Stimulated activated CD4-positive, alpha-beta T cell treated with anti-CD3 and anti-CD28 coated beads, Interleukin-1b, Interleukin-23, amount 100 ng/mL, for 48 hours (primary cell): Measurements from ENCODE around the gene FAM3C.
A peak's percentile ranks its signal among the peaks of the same experiment; 100 is the strongest.
"Not testable (repeated sequence)": the region's sequence is repeated elsewhere in the genome, so short reads cannot be mapped to it uniquely, and the experiment has no call there.

ENCODE experiments used
- DNase-seq: peaks from one replicate; pipeline ENCODE4 v3.0.0-alpha.2; 2020

FAM3C gene

DNA sequence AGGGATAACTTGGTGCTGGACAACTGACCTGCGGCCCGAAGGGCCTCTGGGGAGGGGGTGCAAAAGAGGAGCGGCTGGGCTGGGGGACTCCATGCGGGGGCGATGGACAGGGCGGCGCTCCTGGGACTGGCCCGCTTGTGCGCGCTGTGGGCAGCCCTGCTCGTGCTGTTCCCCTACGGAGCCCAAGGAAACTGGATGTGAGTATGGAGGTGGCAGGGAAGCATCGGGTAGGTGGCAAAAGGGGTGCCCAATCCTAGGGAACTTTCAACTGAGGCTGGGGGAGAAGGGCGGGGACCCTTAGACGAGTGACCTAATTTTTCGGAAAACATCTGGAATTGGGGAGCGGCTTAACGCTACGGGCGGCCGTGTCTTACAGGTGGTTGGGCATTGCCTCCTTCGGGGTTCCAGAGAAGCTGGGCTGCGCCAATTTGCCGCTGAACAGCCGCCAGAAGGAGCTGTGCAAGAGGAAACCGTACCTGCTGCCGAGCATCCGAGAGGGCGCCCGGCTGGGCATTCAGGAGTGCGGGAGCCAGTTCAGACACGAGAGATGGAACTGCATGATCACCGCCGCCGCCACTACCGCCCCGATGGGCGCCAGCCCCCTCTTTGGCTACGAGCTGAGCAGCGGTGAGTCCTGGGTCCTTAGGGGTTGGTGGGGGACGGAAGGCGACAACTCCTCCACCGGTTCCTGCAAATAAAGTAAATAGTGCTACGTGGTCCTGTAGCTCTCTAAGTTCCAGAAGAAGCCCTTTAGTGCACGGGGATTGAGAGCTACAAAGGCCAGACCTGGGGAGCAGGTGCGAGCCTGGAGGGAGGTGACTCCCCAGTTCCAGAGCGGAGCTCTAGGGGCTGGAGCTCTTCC, 66.7 kb downstream of the FAM3C start:
- peak; percentile 24 for DNase-seq

DNA sequence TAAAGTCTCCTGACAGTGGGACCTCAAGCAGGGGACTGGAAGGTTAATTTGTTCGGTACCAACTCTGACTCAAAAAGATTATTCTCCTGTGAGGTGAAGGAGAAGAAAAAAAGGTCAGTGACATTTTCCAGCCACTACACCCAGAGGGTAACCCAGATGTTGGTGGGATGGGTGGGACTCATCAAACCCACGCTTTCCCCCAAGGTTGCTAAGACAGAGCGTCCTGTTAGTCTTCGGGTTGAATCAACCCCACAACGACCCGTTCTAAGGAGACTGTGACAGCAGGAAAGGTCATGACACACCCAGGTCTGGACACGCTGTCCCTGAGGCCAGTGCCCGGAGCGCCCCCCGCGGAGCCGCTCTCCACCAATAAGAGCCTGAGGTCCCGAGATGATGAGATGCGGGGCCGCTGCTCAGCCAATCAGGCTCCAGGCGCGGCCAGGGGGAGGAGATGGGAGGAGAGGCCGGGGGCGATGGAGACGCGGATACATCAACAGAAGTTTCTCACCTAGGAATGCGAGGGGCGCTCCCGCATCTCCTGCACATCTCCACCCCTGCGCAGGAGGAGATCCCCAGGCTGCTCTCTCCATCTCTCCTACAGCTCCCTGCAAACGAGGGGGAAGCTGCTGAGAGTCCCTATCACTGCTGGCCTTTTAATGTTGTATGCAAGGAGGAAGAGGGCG, 67.5 kb downstream of the FAM3C start, which contains the start of gene WNT16:
TSS of gene WNT16 (plus strand) at position 493 of the 683 bp plus-strand sequence. CDS start 293 bp downstream, outside the sequence.
- DNase-seq = no peak

DNA sequence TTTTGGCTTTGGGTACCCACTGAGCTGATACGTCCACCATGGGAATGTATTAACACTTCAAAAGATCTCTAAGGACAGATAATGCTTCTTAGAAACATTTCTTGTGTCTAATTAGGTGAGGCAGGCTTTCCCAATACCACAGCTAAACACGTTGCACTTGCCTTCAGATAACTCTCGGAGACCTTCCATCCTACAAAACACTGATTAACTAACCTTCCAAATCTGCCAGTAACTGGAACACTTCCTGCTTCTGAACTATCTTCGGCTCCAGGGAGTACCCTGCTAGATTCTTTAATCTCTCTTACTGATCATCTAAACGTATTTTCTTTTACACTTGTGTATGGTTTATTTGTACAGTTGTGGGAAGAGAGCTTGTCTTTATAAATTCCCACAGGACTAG, 68.4 kb downstream of the FAM3C start:
- no peak for DNase-seq

DNA sequence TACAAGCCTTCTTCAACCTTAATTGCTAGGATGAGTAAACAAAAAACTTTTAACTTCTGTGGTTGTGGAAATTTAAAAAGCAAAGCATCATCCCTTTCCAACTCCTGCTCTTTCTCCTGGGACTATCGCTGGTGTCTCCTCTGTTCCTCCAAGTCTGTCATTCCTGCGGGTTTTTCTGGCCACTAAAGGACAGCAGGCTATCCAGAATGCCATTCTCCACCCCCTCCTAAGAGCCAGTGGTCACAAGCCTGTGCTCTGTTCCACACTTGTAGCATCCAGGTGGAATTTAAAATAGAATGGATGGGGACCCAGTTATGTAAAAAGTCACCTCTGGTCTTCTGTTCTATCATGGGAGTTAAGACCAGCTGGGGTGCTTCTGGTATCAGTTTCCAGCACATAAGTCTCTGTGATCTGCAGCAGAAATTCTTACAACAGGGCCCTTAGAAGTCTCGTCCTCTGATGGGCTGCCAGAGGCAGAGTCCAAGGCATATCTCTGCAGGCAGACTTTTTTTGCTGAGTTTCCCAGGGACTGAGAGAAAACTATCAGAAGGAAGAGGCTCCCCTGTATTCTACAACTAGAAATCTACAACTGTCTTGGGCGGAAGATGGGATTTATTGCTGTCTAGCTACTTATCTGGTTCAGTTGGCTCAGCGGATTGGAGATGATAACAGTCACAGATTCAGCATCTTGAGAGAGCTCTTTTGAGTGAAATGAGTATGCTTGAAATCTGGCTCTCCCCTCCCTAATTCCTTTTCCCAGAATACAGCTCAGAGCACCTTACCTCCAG, 72.4 kb downstream of the FAM3C start:
- no peak for DNase-seq

DNA sequence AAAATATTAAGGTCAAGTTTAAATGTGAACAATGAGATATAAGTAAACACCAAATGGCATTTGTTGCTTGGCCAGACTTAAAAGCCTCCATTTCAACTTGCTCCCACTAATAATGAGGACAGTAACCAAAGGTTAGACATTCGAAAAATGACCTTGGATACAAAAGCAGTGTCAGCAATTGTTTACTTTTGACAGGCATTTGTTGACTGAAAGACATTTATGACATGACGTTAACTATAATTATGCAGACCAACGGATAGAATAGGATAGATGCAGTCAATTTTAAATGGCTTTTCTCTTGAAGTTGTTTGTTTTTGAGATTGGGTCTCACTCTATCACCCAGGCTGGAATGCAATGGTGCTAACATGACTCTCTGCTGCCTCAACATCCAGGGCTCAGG, 73.6 kb downstream of the FAM3C start:
- no peak for DNase-seq

DNA sequence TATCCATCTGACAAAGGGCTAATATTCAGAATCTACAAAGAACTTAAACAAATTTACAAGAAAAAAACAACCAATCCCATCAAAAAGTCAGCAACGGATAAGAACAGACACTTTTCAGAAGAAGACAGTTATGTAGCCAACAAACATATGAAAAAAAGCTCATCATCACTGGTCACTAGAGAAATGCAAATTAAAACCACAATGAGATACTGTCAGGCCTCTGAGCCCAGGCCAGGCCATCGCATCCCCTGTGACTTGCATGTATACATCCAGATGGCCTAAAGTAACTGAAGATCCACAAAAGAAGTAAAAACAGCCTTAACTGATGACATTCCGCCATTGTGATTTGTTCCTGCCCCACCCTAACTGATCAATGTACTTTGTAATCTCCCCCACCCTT, 80.9 kb downstream of the FAM3C start:
- DNase-seq = not testable (repeated sequence)

DNA sequence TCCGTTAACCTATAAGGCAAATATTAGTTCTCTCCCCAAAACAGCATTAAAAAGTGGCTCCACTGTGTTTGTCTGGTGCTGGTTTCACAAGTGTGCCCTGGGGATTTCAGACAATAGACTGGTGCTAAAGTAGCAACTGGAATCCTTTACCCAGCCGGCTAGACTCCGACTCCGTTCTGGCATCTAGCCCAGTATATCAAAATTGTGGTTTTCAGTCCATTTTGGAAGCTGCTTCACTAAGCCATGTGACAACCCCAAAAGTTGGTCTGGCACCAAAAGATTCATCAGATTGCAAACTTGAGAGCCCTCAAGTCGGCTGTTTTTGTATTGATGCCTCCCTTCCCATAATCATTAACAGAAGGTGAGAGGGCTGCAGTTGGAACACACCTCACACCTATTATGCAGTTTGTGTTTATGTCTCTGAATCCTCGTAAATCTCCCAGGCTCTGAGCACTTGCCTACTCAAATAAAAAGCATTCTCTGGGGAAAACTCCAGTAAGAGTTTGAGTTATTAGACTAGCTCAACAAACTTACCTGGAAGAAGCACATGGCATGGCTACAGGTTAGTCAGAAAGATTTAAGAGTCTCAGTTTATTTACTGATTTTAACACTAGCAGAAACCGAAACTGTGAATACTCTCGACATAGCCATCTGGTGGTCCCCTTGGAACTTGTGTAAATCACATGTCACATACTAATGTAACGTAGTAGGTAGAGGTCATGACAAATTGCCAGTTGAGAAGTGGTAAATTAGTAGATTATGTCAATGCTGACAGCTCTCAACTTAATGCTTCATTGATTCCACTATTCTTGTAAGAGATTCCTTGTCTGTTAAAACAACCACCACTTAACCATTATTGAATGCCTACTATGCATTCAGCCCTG, 82.1 kb downstream of the FAM3C start:
- DNase-seq = no peak

DNA sequence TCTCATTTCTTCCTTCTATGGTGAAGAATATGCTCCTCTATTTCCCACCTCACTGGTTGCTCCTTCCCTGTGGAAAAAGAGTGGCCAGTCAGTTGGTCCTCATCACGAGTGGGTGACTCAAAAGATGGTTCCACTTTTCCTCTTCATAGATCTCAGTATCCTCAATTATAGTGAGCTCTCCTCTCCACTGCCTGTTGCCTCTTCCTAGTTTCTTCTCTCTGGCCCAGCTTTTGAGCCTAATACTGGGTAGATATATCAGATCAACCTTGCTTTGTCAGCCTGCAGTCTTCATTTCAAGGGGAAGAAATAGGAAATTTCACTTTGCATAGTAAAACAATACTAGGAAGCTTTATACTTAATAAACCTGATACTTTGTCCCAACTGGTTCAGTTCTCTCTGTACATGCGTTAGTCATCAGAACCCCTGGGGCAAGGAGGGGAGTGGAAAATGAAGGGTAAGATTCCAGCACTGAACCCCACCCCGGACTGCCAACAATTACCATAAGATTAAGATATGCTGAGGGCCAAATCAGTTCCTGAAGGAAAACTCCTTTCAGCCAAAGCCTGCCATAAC, 82.8 kb downstream of the FAM3C start:
- no peak for DNase-seq

DNA sequence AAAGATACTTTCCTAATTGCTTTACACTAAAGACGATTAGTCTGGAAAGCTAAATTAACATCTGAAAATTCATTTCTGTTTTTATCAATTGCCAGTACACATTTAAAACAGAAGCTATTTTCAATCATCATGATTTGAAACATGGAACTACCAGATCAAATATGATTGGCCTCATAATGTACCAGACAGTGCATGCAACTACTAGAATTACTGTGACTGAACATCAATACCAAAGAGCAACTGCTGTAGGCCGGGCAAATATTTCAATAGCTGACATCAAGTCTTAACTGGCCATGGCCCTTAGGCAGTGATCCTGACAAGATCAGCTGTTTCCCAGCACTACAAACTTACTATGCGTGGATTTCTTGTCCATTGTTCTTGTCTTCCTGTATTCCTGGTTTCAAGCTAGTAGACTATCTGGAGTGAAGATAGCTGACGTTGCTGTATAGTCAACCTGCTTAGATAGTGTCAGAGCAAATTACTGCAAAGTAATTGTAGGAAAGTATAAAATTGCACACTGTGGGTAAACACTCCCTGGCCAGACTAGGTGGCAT, 89.0 kb downstream of the FAM3C start:
- DNase-seq = no peak

DNA sequence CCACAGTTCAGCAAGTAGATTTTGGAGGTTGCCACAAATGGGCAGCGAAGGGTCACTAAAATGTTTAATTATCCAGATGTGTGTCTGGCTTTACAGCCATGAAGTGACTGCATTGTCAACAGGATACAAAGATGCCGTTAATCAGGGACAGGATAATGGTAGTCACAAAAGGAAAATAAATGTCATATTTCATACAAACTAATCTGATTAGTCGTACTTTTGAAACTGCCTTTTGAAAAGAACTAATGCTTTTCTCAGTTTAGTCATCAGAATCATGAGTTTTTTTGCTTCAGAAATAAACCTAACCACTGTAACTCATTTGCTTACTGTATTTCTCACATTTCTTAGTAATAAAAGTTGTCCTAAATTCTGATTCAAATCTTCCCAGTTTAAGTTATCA, 89.5 kb downstream of the FAM3C start:
- no peak for DNase-seq

DNA sequence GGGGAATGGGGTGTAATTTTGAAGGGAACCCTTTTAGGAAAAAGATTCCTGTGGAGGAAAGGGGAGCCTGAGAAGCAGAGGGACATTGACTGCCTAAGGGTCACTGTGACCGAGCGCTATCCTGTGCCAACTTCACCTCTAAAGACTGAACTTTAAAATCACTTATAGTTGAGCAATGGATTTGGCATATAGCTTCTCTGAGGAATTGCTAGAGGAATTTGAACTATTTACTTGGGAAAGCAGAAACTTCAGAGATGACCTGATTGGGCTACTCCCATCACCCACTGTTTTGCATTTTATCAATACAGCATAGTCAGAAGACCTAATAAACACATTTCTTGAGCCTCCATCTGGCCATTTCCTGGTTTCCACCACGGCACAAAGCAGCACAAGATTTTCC, 91.0 kb downstream of the FAM3C start:
- no peak for DNase-seq

DNA sequence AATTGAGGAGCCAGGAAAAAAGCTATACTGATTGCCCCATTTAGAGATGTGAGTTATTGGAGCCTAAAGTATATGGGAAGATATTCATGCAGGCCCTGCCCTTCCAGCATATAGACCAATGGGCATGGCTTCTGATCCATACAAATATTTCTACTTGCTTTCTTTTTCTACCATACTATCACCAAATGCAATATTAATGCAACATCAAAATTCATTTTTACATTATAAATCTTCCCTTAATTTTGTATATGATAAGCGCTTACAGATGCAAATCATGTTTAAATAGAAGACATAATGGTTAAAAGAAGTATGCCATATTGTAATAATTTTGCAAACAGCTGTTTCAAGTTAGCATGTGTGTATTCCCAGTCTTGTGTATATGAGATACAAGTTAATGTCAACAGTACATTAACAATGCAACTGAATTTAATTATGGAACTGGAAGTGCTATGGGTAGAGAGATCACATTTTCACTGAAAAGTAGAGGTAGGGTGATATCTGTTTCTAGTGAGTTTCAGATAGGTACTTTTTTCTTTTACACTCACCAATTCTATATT, 91.9 kb downstream of the FAM3C start:
- no peak for DNase-seq

DNA sequence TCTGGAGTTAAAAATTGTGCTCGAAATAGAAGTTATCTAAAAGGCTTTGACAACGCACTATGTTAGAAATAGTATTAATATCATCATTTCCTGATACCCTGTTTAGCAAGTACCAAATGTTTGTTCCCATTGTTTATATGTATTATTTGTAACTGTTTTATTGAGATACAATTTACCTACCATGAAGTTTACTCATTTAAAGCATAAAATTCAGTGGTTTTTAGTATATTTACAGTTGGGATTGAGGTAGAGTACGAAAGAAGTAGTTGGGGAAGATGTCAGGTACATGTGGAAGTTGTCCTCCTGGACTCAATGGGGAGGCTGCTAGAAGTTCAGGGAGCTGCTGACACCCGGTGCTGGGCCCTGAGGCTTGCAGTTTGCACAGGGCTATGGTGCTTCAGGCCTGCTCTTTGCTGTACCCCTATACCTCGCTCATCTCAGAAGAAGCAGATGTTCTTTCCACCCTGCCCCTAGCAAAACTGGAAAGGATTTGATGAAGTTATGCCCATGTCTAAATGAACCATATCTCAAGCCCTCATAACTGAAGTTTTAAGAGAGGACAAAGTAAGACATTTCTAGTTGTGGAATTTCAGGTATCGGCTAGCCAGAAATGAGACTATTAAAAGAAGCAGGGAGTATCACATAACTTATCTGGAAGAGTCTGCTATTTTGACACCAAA, 92.5 kb downstream of the FAM3C start:
- DNase-seq = no peak

DNA sequence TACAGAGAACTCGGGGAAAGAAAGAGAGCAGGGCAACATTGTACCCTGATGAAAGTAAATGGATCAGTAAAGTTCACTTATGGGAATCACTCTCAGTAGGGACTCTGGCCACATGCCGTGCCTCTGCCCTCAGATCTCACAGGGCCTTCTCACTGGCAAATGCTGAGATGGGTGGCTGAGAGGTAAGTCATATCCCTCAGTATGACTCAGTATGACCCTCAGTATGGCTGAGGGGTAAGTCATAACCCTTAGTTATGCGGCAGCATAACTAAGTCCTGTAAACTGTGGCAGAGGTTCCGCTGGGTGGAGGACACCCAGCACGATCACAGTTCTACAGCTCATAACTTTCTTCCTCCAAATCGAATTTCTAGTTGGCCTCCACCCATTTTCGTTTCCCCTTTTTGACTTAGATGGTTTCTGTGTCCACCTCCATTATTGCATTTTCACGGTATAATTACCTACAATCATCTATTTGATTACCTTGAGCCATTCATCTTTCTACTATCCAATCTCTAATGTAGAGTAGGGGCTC, 93.8 kb downstream of the FAM3C start:
- DNase-seq = peak; percentile 6

DNA sequence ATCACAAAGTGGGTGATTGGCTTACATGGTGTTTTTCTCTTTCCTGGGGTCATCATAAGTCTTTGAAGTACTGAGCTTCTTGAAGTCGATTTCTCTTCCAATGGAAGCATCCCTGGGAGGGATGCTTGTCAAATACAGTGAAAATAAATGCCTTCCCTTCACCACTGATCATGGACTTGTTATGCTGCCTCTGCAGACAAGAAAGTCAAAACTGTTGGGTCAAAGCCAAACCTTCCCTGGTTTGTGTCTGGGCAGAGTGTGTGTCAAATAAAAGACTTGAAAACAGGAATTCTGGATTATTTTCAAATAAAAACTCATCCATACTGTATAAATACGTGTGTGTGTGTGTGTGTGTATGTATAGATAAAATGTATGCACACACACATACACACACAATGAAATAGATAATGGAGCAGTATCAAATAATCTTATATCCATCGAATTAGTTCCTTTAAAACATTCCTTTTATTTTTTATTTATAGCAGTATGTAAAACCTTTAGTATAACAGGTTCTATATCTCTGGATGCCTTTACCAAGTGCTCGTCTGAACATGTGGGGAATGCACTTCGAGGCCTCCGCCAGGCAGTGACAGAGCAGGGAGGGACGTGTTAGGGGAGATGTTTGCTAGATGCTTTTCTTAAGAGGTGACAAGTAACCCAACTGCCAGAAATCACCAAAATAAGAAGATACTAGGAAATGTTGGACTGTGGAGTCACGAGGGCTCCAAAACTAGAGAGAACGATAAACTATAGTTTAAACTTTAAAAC, 94.5 kb downstream of the FAM3C start:
- no peak for DNase-seq

DNA sequence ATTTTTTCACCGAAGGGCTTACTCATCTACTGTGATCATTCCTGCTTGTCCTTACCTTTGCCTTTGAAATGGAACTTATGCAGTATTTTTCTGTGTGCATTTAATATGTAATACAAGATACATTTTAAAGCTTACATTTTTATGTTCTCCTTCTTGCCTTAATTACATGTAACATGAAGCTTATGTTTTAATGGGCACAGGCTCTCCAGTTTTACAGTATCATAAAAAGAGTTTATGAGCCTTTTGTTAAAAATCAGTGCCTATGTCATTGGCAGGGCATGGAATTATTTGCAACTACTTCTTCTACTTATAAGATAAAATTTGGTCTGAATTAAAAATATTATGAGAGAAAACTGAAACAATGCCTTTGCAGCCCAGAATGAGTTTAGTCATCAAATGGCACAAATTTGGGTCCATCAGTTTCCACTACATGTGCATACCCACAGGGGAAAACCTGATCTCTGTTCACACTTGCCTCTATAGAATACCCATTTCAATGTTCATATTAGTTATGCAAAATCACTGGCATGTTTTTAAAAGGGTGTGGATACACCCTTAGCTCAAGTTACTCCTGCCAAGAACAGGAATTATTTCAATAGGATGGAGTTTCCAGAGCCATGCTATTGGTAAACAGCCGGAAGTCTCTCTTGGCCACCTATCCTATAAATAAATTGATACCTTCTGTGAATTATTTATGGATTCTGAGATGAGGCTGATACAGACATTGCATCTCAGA, 95.3 kb downstream of the FAM3C start:
- no peak for DNase-seq
